Smooth muscle cell of the coronary artery (primary cell): ENCODE data around the gene ESRP2. TPM values are rescaled to one million over a fixed set of nuclear protein-coding genes. Genes with fewer than 3 reads are reported as not detected.

Source experiments
- total RNA-seq: library from RNA; depleted of rRNA; stranded (reverse); fragments of >200 nt; gene quantifications from 2 replicates; pipeline ENCODE4 v1.2.3, GENCODE V29; 2014; ENCODE audit warnings: low replicate concordance

ESRP2 gene
- total RNA-seq = under 0.01 TPM in 1 of 2 replicates, not detected in the other

DNA sequence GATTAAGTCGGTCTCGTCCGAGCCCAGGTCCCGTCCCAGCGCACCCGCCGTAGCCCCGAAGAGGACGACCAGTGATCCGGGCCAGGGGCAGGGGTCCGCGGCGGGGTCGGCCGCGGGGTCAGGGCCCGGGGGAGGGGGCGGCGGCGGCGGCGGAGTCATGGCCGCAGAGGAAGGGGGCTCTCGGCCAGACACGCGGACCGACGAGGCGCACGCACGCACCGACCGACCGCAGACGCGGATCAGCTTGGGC is at the start of gene ESRP2:
Gene ESRP2 (minus strand): TSS at position 241 of the 250 bp plus-strand sequence. CDS start 82 bp downstream, at position 159.

DNA sequence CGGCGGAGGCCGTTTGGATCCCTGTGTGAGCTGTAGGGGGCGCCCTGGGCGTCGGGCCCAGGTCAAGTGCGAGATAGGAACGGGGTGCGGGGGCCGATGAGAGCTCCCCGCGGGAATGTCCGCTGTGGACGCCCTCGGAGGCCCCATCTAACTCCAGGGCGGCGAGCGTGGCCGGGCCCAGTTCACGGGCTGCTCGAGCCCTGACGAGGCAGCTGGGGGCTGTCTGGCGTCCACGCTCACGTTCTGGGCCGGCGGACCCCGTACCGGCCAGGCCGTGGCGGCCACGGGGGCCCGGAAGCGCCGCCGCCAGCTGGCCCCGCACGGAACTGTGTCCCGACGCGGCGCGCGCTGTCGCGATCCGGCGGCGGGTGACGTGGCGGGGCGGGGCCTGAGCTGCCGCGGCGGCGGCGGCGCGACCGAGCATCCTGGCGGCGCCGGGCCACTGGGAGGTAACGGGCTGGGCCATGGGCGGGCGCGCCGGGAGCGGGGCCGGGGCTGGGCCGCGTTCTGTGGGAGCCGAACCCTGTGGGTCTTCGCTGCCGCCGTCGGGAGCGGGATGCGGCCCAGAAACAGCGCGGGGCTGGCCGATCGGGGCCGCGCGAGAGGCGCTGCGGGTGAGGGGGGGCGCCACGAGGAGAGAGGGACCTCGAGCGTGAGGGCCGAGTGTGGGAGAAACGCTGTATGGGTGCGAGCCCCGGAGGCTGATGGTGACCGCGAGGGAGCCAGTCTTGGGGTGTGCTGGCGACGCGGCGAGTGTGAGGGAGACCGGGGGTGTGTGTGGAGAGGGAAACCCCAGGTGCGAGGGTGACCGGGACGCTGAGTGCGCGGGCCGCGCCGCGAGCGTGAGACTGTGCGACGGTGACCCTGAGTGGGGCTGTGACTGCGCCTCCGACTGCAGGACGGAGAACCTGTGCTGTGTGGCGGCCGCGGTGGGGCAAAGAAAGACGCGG is 28.5 kb upstream of the ESRP2 start, which contains the start of gene SLC7A6:
Gene SLC7A6 (plus strand): TSS at position 399 of the 950 bp plus-strand sequence. CDS start 10,201 bp downstream, outside the sequence.

DNA sequence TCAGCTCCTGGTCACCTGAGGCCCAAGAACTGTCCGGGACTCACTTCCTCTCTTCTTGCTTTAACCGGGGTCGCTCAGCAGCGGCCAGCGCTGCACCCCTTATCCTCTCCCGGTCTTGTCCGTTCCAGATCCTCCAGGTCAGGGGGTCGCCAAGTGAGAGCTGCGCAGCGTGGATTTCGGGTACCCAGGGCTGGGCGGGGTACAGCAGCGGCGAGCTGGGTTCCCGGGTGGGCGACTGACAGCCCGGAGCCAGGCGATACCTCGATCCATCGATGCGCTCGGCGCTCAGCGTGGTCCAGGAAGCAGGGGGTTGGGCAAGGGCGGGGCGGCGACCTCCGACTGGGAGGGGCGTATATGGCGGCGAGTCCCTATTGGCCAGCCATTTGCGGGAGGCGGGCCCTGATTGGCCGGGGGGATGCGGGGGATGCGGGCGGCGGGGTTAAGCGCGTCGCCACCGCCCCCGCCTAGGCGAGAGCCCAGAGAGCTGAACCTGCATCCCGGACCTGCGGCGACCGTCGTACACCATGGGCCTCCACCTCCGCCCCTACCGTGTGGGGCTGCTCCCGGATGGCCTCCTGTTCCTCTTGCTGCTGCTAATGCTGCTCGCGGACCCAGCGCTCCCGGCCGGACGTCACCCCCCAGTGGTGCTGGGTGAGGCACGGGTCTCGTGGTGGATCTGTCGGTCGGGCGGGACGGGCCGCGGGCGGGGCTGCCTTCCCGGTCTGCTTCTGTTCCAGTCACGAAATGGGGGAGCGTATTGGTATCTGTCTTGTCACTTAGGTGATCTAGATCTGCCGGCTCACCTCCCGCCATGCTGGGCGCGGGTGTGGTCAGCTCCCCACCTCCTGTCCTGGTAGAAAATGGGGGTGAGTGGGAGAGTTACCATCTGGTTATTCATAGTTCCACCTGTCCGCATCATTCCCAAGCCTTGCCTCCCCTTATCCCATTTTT is 9.3 kb upstream of the ESRP2 start, which contains the start of gene PLA2G15:
Gene PLA2G15 (plus strand): TSS at position 471 of the 951 bp plus-strand sequence. CDS start 54 bp downstream, at position 525.

Other genes starting within 250 kb of the ESRP2 start
- gene DPEP2, start 236.6 kb downstream of the ESRP2 start, total RNA-seq = not detected in 2 replicates
- not detected in 2 replicates for gene DPEP2NB, start 220.2 kb downstream of the ESRP2 start, total RNA-seq
- gene DDX28, start 212.9 kb downstream of the ESRP2 start, total RNA-seq = 4.9 and 8.7 TPM in 2 replicates
- gene DUS2, start 212.8 kb downstream of the ESRP2 start, total RNA-seq = 11.7 and 14.4 TPM in 2 replicates
- 5.9 and 8.2 TPM in 2 replicates for gene NFATC3, start 150.8 kb downstream of the ESRP2 start, total RNA-seq
- gene PLA2G15, start 9.2 kb upstream of the ESRP2 start, total RNA-seq = 18.6 and 23.8 TPM in 2 replicates
- 12.1 and 12.9 TPM in 2 replicates for gene SLC7A6, start 28.4 kb upstream of the ESRP2 start, total RNA-seq
- 12.4 and 20.4 TPM in 2 replicates for gene SLC7A6OS, start 74.8 kb upstream of the ESRP2 start, total RNA-seq
- gene PRMT7, start 74.9 kb upstream of the ESRP2 start, total RNA-seq = 32.9 and 84.5 TPM in 2 replicates
- not detected in 2 replicates for gene SMPD3, start 212.4 kb upstream of the ESRP2 start, total RNA-seq